ENCODE measurements around the gene ZNF714.

Gene ZNF714

DNA sequence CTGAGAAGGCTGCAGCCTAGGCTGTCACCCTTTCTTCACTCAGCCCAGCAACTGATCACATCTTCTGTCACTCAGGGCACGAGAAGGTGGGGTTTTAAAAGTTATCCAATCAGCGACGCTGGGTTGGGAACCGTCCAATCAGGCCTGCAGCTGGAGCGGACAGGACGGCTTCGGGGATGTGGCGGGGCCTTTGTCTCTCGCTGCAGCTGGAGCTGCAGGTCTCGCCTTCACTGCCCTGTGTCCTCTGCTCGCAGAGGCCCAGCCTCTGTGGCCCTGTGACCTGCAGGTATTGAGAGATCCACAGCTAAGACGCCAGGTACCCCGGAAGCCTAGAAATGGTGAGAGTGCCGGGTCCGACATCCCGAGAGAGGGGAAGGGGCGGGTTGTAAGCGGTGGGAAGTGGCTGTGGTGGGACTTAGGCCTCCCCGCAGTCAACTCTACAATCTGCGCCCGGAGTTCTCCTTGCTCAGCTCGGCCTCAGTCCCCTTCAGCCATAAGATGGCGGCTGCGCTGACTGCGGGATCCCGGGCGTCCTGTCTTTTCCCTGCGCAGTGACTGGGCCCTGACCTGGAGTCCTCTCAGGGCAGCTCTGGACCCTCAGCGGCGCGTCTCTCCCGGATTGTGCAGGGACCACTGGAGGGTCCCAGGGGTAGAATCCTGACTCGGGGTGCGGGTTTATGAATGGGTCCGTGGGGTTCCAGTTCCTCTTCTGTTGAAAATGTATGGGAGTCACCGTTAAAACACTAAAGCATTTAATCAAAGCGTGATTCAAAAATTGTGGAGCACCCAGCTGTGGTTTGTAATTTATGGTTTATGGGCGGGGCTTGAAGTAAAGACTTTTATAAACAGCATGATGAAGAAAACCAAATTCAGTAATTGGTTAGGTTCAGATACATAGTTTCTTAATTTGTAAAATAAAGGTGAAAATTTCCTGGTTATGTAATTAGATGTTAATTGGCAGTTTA is at the start of gene ZNF714:
Gene ZNF714, plus strand, starts transcription at position 193 of the 965 bp plus-strand sequence. CDS start 16,066 bp downstream, outside the sequence.
- Histone ChIP-seq H3K27me3 (no peaks in the 10 kb centered on the region), H3K4me3 (peak within 1 kb of the TSS; percentile 71), H3K4me1 (peaks cover 14% of the 10 kb centered on the region), H3K4me2 (peak within 1 kb of the TSS; percentile 47), H3K9ac (peak within 1 kb of the TSS; percentile 81), H3K36me3 (peaks cover 48% of the 10 kb centered on the region), H4K20me1 (no peaks in the 10 kb centered on the region), H3K27ac (peak within 1 kb of the TSS; percentile 74), H3K9me3 (no peaks in the 10 kb centered on the region)
- no peak for TF ChIP-seq Cebpa-rat (IDR thresholded peaks at IDR 0.05)

- peaks cover 93% of the 10 kb centered on the region for H3K9me3 ChIP-seq
- H3K36me3 ChIP-seq: peaks cover 95% of the 10 kb centered on the region
- TF ChIP-seq Cebpa-rat (IDR thresholded peaks at IDR 0.05): no peak
- no peaks in the 10 kb centered on the region for H3K4me1 ChIP-seq
- no peak overlapping the region for H3K9ac ChIP-seq
- no peak overlapping the region for H3K27ac ChIP-seq
- no peaks in the 10 kb centered on the region for H4K20me1 ChIP-seq
- H3K4me2 ChIP-seq: no peak overlapping the region
- H3K27me3 ChIP-seq: no peaks in the 10 kb centered on the region
- H3K4me3 ChIP-seq: no peak overlapping the region; the same call in 1 of the 2 replicates
These were observed 37.0 kb upstream of the ZNF714 start for GRCh38 chr19:21045028-21045427.

GRCh38 chr19:21046489-21046888 is 35.5 kb upstream of the ZNF714 start:
- H3K27ac ChIP-seq: no peak overlapping the region
- H4K20me1 ChIP-seq: no peaks in the 10 kb centered on the region
- no peaks in the 10 kb centered on the region for H3K27me3 ChIP-seq
- H3K4me2 ChIP-seq: no peak overlapping the region
- no peak overlapping the region for H3K4me3 ChIP-seq
- no peak overlapping the region for H3K9ac ChIP-seq
- no peaks in the 10 kb centered on the region for H3K4me1 ChIP-seq
- H3K36me3 ChIP-seq: peaks cover 95% of the 10 kb centered on the region
- H3K9me3 ChIP-seq: peaks cover 96% of the 10 kb centered on the region
- TF ChIP-seq Cebpa-rat (IDR thresholded peaks at IDR 0.05): no peak

DNA sequence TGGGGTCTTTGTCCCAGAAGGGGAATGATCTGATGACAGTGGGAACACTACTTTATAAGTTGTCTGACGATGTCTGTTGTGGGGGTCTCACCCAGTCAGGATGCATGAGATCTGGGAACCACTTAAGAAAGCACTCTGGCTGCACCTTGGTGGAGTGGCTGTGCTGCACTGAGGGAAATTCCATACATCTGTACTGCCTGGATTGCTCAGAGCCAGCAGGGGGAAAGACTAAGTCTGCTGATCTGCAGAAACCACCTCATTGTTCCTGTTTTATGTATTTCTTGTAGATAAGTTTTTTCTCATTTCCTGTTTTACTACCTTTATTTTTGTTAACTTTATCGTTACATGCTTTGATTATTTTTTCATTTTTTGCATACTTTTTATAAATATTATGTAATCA is 34.3 kb upstream of the ZNF714 start:
- no peak overlapping the region for H3K4me2 ChIP-seq

GRCh38 chr19:21052902-21053301 is 29.1 kb upstream of the ZNF714 start:
- no peaks in the 10 kb centered on the region for H3K27me3 ChIP-seq
- H4K20me1 ChIP-seq: no peaks in the 10 kb centered on the region
- no peak for TF ChIP-seq Cebpa-rat (IDR thresholded peaks at IDR 0.05)
- H3K36me3 ChIP-seq: peaks cover 91% of the 10 kb centered on the region
- no peak overlapping the region for H3K4me3 ChIP-seq
- H3K9ac ChIP-seq: no peak overlapping the region
- no peak overlapping the region for H3K27ac ChIP-seq
- no peak overlapping the region for H3K4me2 ChIP-seq
- H3K9me3 ChIP-seq: peaks cover 91% of the 10 kb centered on the region
- no peaks in the 10 kb centered on the region for H3K4me1 ChIP-seq

More for the DNA sequence above, 34.3 kb upstream of the ZNF714 start:
- H3K4me3 ChIP-seq: 0 out of 2 replicates have a peak overlapping the region, but pooled peaks have one; percentile 28
- H3K36me3 ChIP-seq: peaks cover 95% of the 10 kb centered on the region
- no peak overlapping the region for H3K9ac ChIP-seq
- H3K27ac ChIP-seq: no peak overlapping the region
- TF ChIP-seq Cebpa-rat (IDR thresholded peaks at IDR 0.05): no peak
- no peaks in the 10 kb centered on the region for H3K4me1 ChIP-seq
- H3K27me3 ChIP-seq: no peaks in the 10 kb centered on the region
- H4K20me1 ChIP-seq: no peaks in the 10 kb centered on the region
- H3K9me3 ChIP-seq: peaks cover 95% of the 10 kb centered on the region

- H3K27ac ChIP-seq: no peak overlapping the region
- H3K4me1 ChIP-seq: no peaks in the 10 kb centered on the region
- H4K20me1 ChIP-seq: no peaks in the 10 kb centered on the region
- H3K36me3 ChIP-seq: peaks cover 77% of the 10 kb centered on the region
- TF ChIP-seq Cebpa-rat (IDR thresholded peaks at IDR 0.05): no peak
- no peak overlapping the region for H3K9ac ChIP-seq
- no peaks in the 10 kb centered on the region for H3K27me3 ChIP-seq
- no peak overlapping the region for H3K4me2 ChIP-seq
- H3K9me3 ChIP-seq: peaks cover 38% of the 10 kb centered on the region
- no peak overlapping the region for H3K4me3 ChIP-seq
These were observed 16.7 kb upstream of the ZNF714 start for GRCh38 chr19:21065336-21065735.

DNA sequence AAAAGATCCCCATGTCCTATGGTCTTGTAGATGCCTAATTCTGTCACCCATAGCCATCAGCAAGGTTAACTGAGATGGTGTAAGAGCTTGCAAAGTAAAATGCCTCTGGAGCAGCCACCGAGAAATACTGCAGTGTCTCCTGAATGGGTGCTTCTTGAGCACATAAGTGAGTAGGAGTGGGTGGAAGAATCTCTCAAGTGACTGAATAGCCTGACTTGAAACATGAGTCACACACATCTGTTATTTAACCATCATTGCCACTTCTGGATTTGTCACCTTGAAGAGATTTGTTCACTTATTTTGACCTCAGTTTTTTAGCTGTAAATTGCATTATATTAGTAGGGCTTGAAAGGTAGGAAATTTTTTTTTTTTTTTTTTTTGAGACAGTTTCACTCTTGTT is 2.3 kb downstream of the ZNF714 start:
- no peak overlapping the region for H3K4me3 ChIP-seq
- H3K27ac ChIP-seq: no peak overlapping the region
- H4K20me1 ChIP-seq: no peaks in the 10 kb centered on the region
- TF ChIP-seq Cebpa-rat (IDR thresholded peaks at IDR 0.05): no peak
- peak overlapping the region; percentile 47; the same call in 1 of the 2 replicates for H3K4me2 ChIP-seq
- H3K9ac ChIP-seq: no peak overlapping the region
- peaks cover 44% of the 10 kb centered on the region for H3K36me3 ChIP-seq
- no peaks in the 10 kb centered on the region for H3K27me3 ChIP-seq
- no peaks in the 10 kb centered on the region for H3K9me3 ChIP-seq
- peaks cover 14% of the 10 kb centered on the region for H3K4me1 ChIP-seq

DNA sequence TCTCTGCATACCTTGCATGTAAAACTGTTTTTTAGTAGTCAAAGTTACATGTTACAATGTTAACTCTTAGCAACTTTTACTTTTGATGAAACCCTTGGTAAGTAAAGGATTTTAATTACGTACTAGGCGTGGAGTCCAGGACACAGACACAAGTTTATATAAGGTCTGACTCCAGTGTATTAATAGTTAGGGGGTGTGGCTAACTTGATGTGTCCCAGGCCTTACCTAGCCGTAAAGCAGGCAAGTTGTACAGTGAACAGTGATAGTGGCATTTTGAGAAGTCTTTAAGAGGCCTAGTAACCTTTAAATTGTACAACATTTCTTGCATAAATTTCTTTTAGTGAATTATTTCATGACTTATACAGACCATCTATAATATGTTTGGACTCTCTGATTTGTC is 5.9 kb downstream of the ZNF714 start:
- Histone ChIP-seq H3K4me1 (peaks cover 14% of the 10 kb centered on the region), H3K36me3 (peaks cover 53% of the 10 kb centered on the region), H3K27me3 (no peaks in the 10 kb centered on the region), H3K9ac (no peak overlapping the region), H4K20me1 (no peaks in the 10 kb centered on the region), H3K27ac (no peak overlapping the region), H3K4me3 (no peak overlapping the region), H3K4me2 (no peak overlapping the region), H3K9me3 (no peaks in the 10 kb centered on the region)
- TF ChIP-seq Cebpa-rat (IDR thresholded peaks at IDR 0.05): no peak

- Histone ChIP-seq H3K27me3 (no peaks in the 10 kb centered on the region), H3K27ac (no peak overlapping the region), H3K9ac (no peak overlapping the region), H3K4me1 (no peaks in the 10 kb centered on the region), H3K36me3 (peaks cover 55% of the 10 kb centered on the region), H4K20me1 (no peaks in the 10 kb centered on the region), H3K9me3 (0 out of 2 replicates have a peak, but pooled peaks cover 6% of the 10 kb centered on the region), H3K4me3 (no peak overlapping the region), H3K4me2 (no peak overlapping the region)
- TF ChIP-seq Cebpa-rat (IDR thresholded peaks at IDR 0.05): no peak
These were observed 10.1 kb downstream of the ZNF714 start for GRCh38 chr19:21092109-21092508.

DNA sequence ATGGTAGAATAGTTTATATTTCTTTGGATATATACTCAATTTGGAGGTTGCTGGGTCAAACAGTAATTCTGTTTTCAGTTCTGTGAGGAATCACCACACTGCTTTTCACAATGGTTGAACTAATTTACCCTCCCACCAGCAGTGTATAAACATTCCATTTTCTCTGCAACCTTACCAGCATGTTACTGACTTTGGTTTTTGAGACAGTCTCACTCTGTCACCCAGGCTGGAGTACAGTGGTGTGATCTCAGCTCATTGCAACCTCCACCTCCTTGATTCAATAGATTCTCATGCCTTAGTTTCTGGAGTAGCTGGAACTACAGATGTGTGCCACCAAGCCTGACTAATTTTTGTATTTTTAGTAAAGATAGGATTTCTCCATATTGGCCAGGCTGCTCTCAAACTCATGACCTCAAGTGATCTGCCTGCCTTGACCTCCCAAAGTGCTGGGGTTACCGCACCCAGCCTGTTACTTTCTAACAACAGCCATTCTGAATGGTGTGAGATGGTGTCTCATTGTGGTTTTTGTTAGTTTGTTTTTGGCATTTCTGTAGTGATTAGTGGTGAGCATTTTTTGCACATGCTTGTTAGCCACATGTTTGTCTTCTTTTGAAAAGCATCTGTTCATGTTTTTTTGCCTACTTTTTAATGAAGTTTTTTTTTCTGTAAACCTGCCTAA is 12.5 kb downstream of the ZNF714 start:
- no peaks in the 10 kb centered on the region for H4K20me1 ChIP-seq
- no peaks in the 10 kb centered on the region for H3K4me1 ChIP-seq
- peaks cover 57% of the 10 kb centered on the region for H3K36me3 ChIP-seq
- no peak for TF ChIP-seq Cebpa-rat (IDR thresholded peaks at IDR 0.05)
- H3K27ac ChIP-seq: no peak overlapping the region
- H3K4me3 ChIP-seq: no peak overlapping the region
- no peaks in the 10 kb centered on the region for H3K27me3 ChIP-seq
- H3K9me3 ChIP-seq: 0 out of 2 replicates have a peak, but pooled peaks cover 6% of the 10 kb centered on the region
- no peak overlapping the region for H3K4me2 ChIP-seq
- H3K9ac ChIP-seq: no peak overlapping the region

Measured in BLaER1 (cell line).